Stimulated activated effector memory CD8-positive, alpha-beta T cell treated with anti-CD3 and anti-CD28 coated beads, Interleukin-12 subunit alpha, Interleukin-12 subunit beta, amount 100 ng/mL, for 72 hours (primary cell): ENCODE measurements around the gene ADAMTSL4.

Experiments used
- ATAC-seq: fragments of 150-1000 bp; cut with Tn5 transposase; 2 replicates; pipeline ENCODE4 v1.10.0; 2021
- DNase-seq, 2 donors: peaks; one replicate each; pipeline ENCODE4 v3.0.0; 2021 to 2022; ENCODE audit warnings: low spot score in 2 of 2
- H3K27ac Mint-ChIP-seq: one replicate; pipeline ENCODE4 v1.8.0; 2022; ENCODE audit warnings: mild to moderate bottlenecking, mixed read lengths
- H3K36me3 Mint-ChIP-seq: one replicate; pipeline ENCODE4 v1.8.0; 2022; ENCODE audit warnings: mild to moderate bottlenecking, mixed read lengths
- H3K4me1 Mint-ChIP-seq: one replicate; pipeline ENCODE4 v1.8.0; 2022; ENCODE audit warnings: mixed read lengths
- H3K4me3 Mint-ChIP-seq: one replicate; pipeline ENCODE4 v1.8.0; 2022; ENCODE audit warnings: mild to moderate bottlenecking, mixed read lengths
- H3K9me3 Mint-ChIP-seq: one replicate; pipeline ENCODE4 v1.8.0; 2022; ENCODE audit warnings: mixed read lengths

Gene ADAMTSL4

DNA sequence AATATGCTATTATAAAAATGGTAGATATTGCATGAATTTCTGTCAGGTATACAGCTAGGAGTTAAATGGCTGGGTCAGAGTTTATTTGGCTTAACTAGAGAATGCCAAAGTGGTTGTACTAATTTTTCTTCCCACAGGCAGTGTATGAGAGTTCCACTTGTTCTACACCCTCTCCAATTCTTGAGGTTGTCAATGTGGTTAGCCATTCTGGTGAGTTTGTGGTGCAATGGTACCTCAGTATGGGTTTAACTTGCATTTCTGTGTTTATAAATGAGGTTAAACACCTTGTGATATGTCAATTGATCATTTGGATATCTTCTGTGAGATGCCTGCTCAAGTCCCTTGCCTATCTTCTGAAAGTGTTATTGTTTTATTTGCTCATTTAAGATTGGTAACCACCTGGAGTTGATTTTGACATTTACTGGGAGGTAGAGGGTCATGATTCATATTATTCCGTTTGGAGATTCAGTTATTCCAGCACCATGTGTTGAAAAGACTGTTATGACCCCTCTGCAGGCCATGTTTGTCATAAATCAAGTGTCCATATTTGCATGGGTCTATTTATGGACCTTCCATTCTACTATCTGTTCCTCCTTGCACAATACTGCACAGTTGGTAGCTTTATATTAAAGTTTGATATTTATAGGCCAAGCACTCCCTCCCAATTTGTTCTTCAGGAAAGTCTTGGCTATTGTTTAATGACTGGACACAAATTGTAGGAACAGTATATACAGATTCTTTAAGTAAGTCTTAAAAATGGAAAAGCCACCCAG is 27.8 kb upstream of the ADAMTSL4 start:
- no peak overlapping the region for H3K4me3 Mint-ChIP-seq
- no peaks in the 10 kb centered on the region for H3K36me3 Mint-ChIP-seq
- H3K4me1 Mint-ChIP-seq: peaks cover 4% of the 10 kb centered on the region
- no peak for ATAC-seq
- DNase-seq: no peak
- no peak overlapping the region for H3K27ac Mint-ChIP-seq
- no peaks in the 10 kb centered on the region for H3K9me3 Mint-ChIP-seq

DNA sequence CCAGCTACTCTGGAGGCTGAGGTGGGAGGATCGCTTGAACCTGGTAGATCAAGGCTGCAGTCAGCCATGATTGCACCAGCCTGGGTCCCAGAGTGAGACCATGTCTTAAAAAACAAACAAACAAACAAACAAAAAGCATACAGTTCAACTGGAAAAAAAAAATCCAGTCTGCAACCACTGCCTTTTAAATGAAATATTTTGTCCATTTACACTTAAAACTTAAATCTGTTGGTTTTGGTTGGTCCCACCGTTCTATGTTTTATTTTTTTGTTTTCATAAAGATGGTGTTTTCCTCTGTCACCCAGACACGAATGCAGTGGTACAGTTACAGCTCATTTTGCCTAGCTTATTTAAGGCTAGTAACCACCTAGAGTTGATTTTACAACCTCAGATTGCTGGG is 23.9 kb upstream of the ADAMTSL4 start:
- Mint-ChIP-seq H3K27ac (no peak overlapping the region), H3K4me1 (no peaks in the 10 kb centered on the region), H3K4me3 (no peak overlapping the region), H3K36me3 (no peaks in the 10 kb centered on the region), H3K9me3 (no peaks in the 10 kb centered on the region)
- DNase-seq (no peak), ATAC-seq (no peak)

GRCh38 chr1:150528196-150528595 is 21.0 kb upstream of the ADAMTSL4 start:
- no peak overlapping the region for H3K4me3 Mint-ChIP-seq
- peaks cover 7% of the 10 kb centered on the region for H3K4me1 Mint-ChIP-seq

GRCh38 chr1:150529017-150529416 is 20.2 kb upstream of the ADAMTSL4 start:
- H3K27ac Mint-ChIP-seq: no peak overlapping the region
- H3K4me3 Mint-ChIP-seq: no peak overlapping the region
- H3K36me3 Mint-ChIP-seq: no peaks in the 10 kb centered on the region
- ATAC-seq: no peak
- no peaks in the 10 kb centered on the region for H3K9me3 Mint-ChIP-seq
- DNase-seq: no peak
- H3K4me1 Mint-ChIP-seq: peaks cover 7% of the 10 kb centered on the region

More at GRCh38 chr1:150528196-150528595, 21.0 kb upstream of the ADAMTSL4 start:
- Mint-ChIP-seq H3K27ac (no peak overlapping the region), H3K9me3 (no peaks in the 10 kb centered on the region), H3K36me3 (no peaks in the 10 kb centered on the region)
- DNase-seq: no peak
- no peak for ATAC-seq

- H3K4me3 Mint-ChIP-seq: no peak overlapping the region
- no peaks in the 10 kb centered on the region for H3K9me3 Mint-ChIP-seq
- DNase-seq (no peak), ATAC-seq (no peak)
- no peak overlapping the region for H3K27ac Mint-ChIP-seq
- no peaks in the 10 kb centered on the region for H3K36me3 Mint-ChIP-seq
- peaks cover 7% of the 10 kb centered on the region for H3K4me1 Mint-ChIP-seq
Measured at GRCh38 chr1:150530491-150531159, 18.6 kb upstream of the ADAMTSL4 start.

DNA sequence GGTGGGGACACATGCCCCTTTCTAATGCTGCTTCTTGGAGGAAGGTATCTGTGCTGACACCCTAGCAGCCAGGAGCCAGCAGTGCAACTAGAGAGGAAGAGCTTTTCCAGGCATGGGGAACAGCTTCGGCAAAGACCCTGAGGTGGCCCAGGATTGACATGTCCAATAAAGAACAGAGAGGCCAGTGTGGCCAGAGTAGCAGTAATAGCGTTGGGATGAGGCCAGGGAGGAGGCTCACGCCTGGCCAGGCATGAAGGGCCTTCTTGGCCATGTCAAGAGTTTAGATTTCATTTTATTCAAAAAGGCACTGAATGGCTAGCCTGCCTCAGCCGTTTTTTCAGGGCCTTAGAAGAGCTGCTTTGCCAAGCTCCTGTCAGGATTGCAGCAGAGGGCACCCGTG is 16.3 kb upstream of the ADAMTSL4 start:
- no peak overlapping the region for H3K4me3 Mint-ChIP-seq
- no peaks in the 10 kb centered on the region for H3K36me3 Mint-ChIP-seq
- peaks cover 7% of the 10 kb centered on the region for H3K4me1 Mint-ChIP-seq

GRCh38 chr1:150534002-150534401 is 15.2 kb upstream of the ADAMTSL4 start:
- H3K36me3 Mint-ChIP-seq: no peaks in the 10 kb centered on the region
- no peak overlapping the region for H3K27ac Mint-ChIP-seq
- DNase-seq: no peak
- H3K4me1 Mint-ChIP-seq: peaks cover 7% of the 10 kb centered on the region
- no peak for ATAC-seq
- H3K9me3 Mint-ChIP-seq: no peaks in the 10 kb centered on the region
- no peak overlapping the region for H3K4me3 Mint-ChIP-seq

More for the DNA sequence above, 16.3 kb upstream of the ADAMTSL4 start:
- Mint-ChIP-seq H3K27ac (no peak overlapping the region), H3K9me3 (no peaks in the 10 kb centered on the region)
- no peak for ATAC-seq
- no peak for DNase-seq

- Mint-ChIP-seq H3K4me3 (no peak overlapping the region), H3K36me3 (no peaks in the 10 kb centered on the region), H3K4me1 (peaks cover 7% of the 10 kb centered on the region), H3K27ac (no peak overlapping the region), H3K9me3 (no peaks in the 10 kb centered on the region)
- DNase-seq (no peak), ATAC-seq (no peak)
Measured at GRCh38 chr1:150535511-150536287, 13.5 kb upstream of the ADAMTSL4 start.

GRCh38 chr1:150536836-150537731 is 12.1 kb upstream of the ADAMTSL4 start:
- Mint-ChIP-seq H3K9me3 (no peaks in the 10 kb centered on the region), H3K4me3 (no peak overlapping the region), H3K27ac (no peak overlapping the region), H3K36me3 (no peaks in the 10 kb centered on the region), H3K4me1 (peaks cover 7% of the 10 kb centered on the region)
- DNase-seq (no peak), ATAC-seq (no peak)

- Mint-ChIP-seq H3K27ac (peak overlapping the region; percentile 23), H3K4me1 (no peaks in the 10 kb centered on the region), H3K36me3 (no peaks in the 10 kb centered on the region), H3K4me3 (no peak overlapping the region), H3K9me3 (no peaks in the 10 kb centered on the region)
- ATAC-seq (no peak), DNase-seq (no peak)
Measured at GRCh38 chr1:150537732-150538684, 11.2 kb upstream of the ADAMTSL4 start.

DNA sequence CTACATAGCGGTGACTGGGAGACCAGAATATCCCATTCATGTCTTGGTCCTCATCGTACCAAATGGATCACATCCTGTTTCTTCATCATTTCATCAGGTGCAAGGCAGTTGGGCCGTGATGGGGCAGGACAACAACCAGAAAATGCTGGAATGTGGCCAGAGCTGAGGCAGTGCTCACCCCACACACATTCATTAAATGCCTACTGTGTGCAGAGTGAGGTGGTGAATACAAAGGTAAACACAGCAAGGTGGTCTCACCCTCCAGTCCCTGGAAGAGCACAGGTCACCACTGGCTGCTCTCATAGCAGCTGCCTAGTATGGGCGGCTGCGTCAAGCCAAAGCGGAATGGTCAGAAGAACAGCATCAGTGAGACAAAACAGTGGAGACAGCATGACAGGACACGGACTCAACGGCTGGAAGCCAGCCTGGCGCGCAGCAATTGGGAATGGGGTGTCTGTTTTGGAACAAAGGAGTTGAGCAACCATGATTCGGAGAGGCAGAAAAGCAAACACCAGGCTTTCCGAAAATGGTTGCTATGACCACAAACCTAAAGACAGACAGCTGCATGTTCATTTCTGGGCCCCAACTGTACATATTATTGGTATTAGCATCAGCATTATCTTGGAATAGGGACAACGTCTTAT is 5.6 kb upstream of the ADAMTSL4 start:
- Mint-ChIP-seq H3K4me1 (no peaks in the 10 kb centered on the region), H3K4me3 (no peak overlapping the region), H3K36me3 (no peaks in the 10 kb centered on the region), H3K27ac (no peak overlapping the region), H3K9me3 (no peaks in the 10 kb centered on the region)
- DNase-seq (no peak), ATAC-seq (no peak)

DNA sequence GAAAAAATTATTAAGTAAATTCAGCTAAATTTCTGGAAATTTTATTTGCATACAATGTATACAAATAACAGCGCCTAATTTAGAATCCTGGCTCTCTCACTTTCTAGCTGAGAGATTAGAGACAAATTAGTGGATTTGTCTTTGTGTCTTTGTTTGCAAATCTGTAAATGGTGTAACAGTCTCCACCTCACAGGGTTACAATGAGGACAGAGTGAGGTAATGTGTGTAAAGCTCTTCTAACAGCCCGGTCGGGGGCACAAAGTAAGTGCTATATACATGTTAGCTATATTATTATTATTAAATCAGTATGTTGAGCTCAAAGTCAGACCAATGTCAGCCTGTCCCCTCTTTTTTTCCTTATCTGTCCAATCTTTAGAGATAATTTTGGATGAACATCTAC is 5.0 kb upstream of the ADAMTSL4 start:
- Mint-ChIP-seq H3K4me3 (no peak overlapping the region), H3K27ac (no peak overlapping the region), H3K9me3 (no peaks in the 10 kb centered on the region), H3K4me1 (no peaks in the 10 kb centered on the region), H3K36me3 (no peaks in the 10 kb centered on the region)
- DNase-seq (no peak), ATAC-seq (no peak)

- ATAC-seq (no peak), DNase-seq (no peak)
- no peaks in the 10 kb centered on the region for H3K9me3 Mint-ChIP-seq
- peaks cover 9% of the 10 kb centered on the region for H3K4me1 Mint-ChIP-seq
- H3K4me3 Mint-ChIP-seq: no peak overlapping the region
- peaks cover 5% of the 10 kb centered on the region for H3K36me3 Mint-ChIP-seq
- no peak overlapping the region for H3K27ac Mint-ChIP-seq
Measured at GRCh38 chr1:150545486-150546032, 3.6 kb upstream of the ADAMTSL4 start.
